SK-N-SH (cell line): Measurements from ENCODE around the gene OSBPL5. TPM values are rescaled to one million over a fixed set of nuclear protein-coding genes. Genes with fewer than 3 reads are reported as not detected.

Source experiments
- CTCF ChIA-PET: fragments of 300-600, 350-600 bp; formaldehyde crosslinking; extraction: SDS; loops from one replicate; lab custom pipeline; 2021; lab: Yijun Ruan, JAX
- POLR2A ChIA-PET: fragments of 350-600 bp; sonication (Branson Sonifier 250); formaldehyde crosslinking; extraction: SDS; loops from one replicate; lab custom pipeline; 2020; ENCODE audit warnings: antibody characterized with exemption, inconsistent platforms; lab: Yijun Ruan, JAX
- DNase-seq: peaks from one replicate; pipeline ENCODE4 v3.0.0; 2012
- H2AFZ ChIP-seq: fragments of 200-600 bp; sonication (generic); 2 replicates; pipeline ENCODE4 v1.8.1; 2016; ENCODE audit warnings: antibody characterized with exemption, mild to moderate bottlenecking, low read depth
- H3F3A ChIP-seq: fragments of 200-600 bp; sonication (generic); replicated peaks from 2 replicates; pipeline ENCODE3; 2016; ENCODE audit warnings: antibody characterized with exemption, mild to moderate bottlenecking; ENCODE audit not compliant: insufficient read depth
- H3K27ac ChIP-seq, 2 experiments: fragments of 200-500 bp in 1 of 2; fragments of 200-600 bp in 1 of 2; sonication (Bioruptor generic) in 1 of 2; sonication (generic), shearing (Covaris generic) in 1 of 2; 2 replicates each; pipeline versions ENCODE4 v1.5.1 to v1.6.1; 2014 to 2016; ENCODE audit warnings: low read depth in 2 of 2, inconsistent platforms in 1 of 2, low read length in 1 of 2, mild to moderate bottlenecking in 1 of 2, mixed read lengths in 1 of 2
- H3K27me3 ChIP-seq: fragments of 200-600 bp; sonication (generic), shearing (Covaris generic); 2 replicates; pipeline ENCODE4 v1.6.1; 2016; ENCODE audit warnings: mixed run types; ENCODE audit not compliant: insufficient read depth
- H3K36me3 ChIP-seq, 2 experiments: fragments of 200-500 bp in 1 of 2; fragments of 200-600 bp in 1 of 2; sonication (Bioruptor generic) in 1 of 2; sonication (generic) in 1 of 2; replicated peaks in 1 of 2; 2 replicates each; pipeline versions ENCODE3 to v1.5.1; 2014 to 2016; ENCODE audit warnings: low read length in 1 of 2, mild to moderate bottlenecking in 1 of 2; ENCODE audit not compliant: insufficient read depth in 2 of 2, control insufficient read depth in 1 of 2
- H3K4me1 ChIP-seq, 2 experiments: fragments of 200-500 bp in 1 of 2; fragments of 200-600 bp in 1 of 2; sonication (Bioruptor generic) in 1 of 2; sonication (generic), shearing (Covaris generic) in 1 of 2; 2 replicates each; pipeline versions ENCODE4 v1.5.1 to v1.6.1; 2014 to 2016; ENCODE audit warnings: low read depth in 1 of 2, low read length in 1 of 2, mixed run types in 1 of 2; ENCODE audit not compliant: insufficient read depth in 2 of 2, control insufficient read depth in 1 of 2
- H3K4me2 ChIP-seq: fragments of 200-600 bp; sonication (generic), shearing (Covaris generic); 2 replicates; pipeline ENCODE4 v1.6.1; 2017; ENCODE audit warnings: mixed run types
- H3K4me3 ChIP-seq, 2 experiments: fragments of 200-500 bp in 1 of 2; fragments of 200-600 bp in 1 of 2; sonication (Bioruptor generic) in 1 of 2; sonication (generic), shearing (Covaris generic) in 1 of 2; 2 replicates each; pipeline versions ENCODE4 v1.5.1 to v1.8.1; 2014 to 2016; ENCODE audit warnings: low read depth in 2 of 2, inconsistent platforms in 1 of 2, low read length in 1 of 2, mild to moderate bottlenecking in 1 of 2, mixed read lengths in 1 of 2, moderate library complexity in 1 of 2
- H3K79me2 ChIP-seq: fragments of 200-600 bp; sonication (generic); 2 replicates; pipeline ENCODE4 v1.8.1; 2017; ENCODE audit warnings: mild to moderate bottlenecking; ENCODE audit not compliant: insufficient read depth
- H3K9ac ChIP-seq: fragments of 200-600 bp; sonication (generic); 2 replicates; pipeline ENCODE4 v1.6.1; 2017; ENCODE audit warnings: mixed run types
- H3K9me2 ChIP-seq: fragments of 200-600 bp; sonication (generic); 2 replicates; pipeline ENCODE4 v1.6.1; 2017; ENCODE audit warnings: mixed run types
- H3K9me3 ChIP-seq: fragments of 200-600 bp; sonication (generic); 2 replicates; pipeline ENCODE4 v1.6.1; 2017; ENCODE audit warnings: mixed run types, mild to moderate bottlenecking, moderate library complexity
- H4K20me1 ChIP-seq: fragments of 200-600 bp; sonication (generic); 2 replicates; pipeline ENCODE4 v1.6.1; 2017; ENCODE audit warnings: mild to moderate bottlenecking, mixed run types; ENCODE audit not compliant: insufficient read depth
- CTCF ChIP-seq: fragments of 200-600 bp; sonication (generic); IDR thresholded peaks from 2 replicates; pipeline ENCODE4 v1.6.1; 2017; ENCODE audit warnings: antibody characterized with exemption, mild to moderate bottlenecking, moderate library complexity
- ELF1 ChIP-seq: IDR thresholded peaks from 2 replicates; pipeline ENCODE4 v1.4.0; 2012
- EP300 ChIP-seq, 2 experiments: IDR thresholded peaks; 2 replicates each; pipeline versions ENCODE4 v1.4.0 to v1.6.1; 2012; ENCODE audit warnings: borderline replicate concordance in 1 of 2, low read depth in 1 of 2, low read length in 1 of 2
- MAX ChIP-seq: IDR thresholded peaks from 2 replicates; pipeline ENCODE4 v1.4.0; 2012; ENCODE audit warnings: low read depth
- MEF2A ChIP-seq: IDR thresholded peaks from 2 replicates; pipeline ENCODE4 v1.4.0; 2012; ENCODE audit warnings: low read depth, borderline replicate concordance
- NFIC ChIP-seq: IDR thresholded peaks from 2 replicates; pipeline ENCODE4 v1.4.0; 2012; ENCODE audit warnings: borderline replicate concordance
- PBX3 ChIP-seq: IDR thresholded peaks from 2 replicates; pipeline ENCODE4; 2012
- POLR2AphosphoS5 ChIP-seq: IDR thresholded peaks from 2 replicates; pipeline ENCODE4 v1.6.1; 2012; ENCODE audit warnings: low read depth, low read length
- RAD21 ChIP-seq: IDR thresholded peaks from 2 replicates; pipeline ENCODE4 v1.6.1; 2012; ENCODE audit warnings: mild to moderate bottlenecking, low read length
- RCOR1 ChIP-seq: fragments of 150-350 bp; IDR thresholded peaks from 2 replicates; pipeline ENCODE4 v1.6.1; 2017; ENCODE audit warnings: antibody characterized with exemption, low read length
- RFX5 ChIP-seq: IDR thresholded peaks from 2 replicates; pipeline ENCODE4 v1.6.1; 2012; ENCODE audit warnings: mild to moderate bottlenecking, improper control_type of control experiment, low read length
- RXRA ChIP-seq: IDR thresholded peaks from 2 replicates; pipeline ENCODE4 v1.4.0; 2012; ENCODE audit warnings: low read depth, mild to moderate bottlenecking, borderline replicate concordance
- SMC3 ChIP-seq: IDR thresholded peaks from 2 replicates; pipeline ENCODE4 v1.6.1; 2012; ENCODE audit warnings: low read depth, low read length, improper control_type of control experiment
- TCF12 ChIP-seq: IDR thresholded peaks from 2 replicates; pipeline ENCODE4 v1.4.0; 2012
- ZBTB33 ChIP-seq: IDR thresholded peaks from 2 replicates; pipeline ENCODE4 v1.4.0; 2012; ENCODE audit warnings: low read depth, borderline replicate concordance
- WGBS: methylation state at CpG from one replicate; pipeline ENCODE4 v1.1.6; 2017; ENCODE audit warnings: low lambda C conversion rate; 5-methylcytosine and 5-hydroxymethylcytosine counted together
- polyA plus RNA-seq, 3 experiments: library from polyadenylated mRNA; depleted of rRNA; stranded (reverse); fragments of >200 nt; gene quantifications; 2 replicates each; pipeline ENCODE4 v1.2.3, GENCODE V29; 2012
- TF ChIP-seq, protein P1 (sequence below): fragments of 150-350 bp; IDR thresholded peaks from 2 replicates; pipeline ENCODE4 v1.6.1; 2017; ENCODE audit warnings: antibody characterized with exemption, low read length, low read depth, borderline replicate concordance
- TF ChIP-seq, protein P2 (sequence below): IDR thresholded peaks from 2 replicates; pipeline ENCODE4 v1.4.0; 2012; ENCODE audit warnings: low read depth, borderline replicate concordance

Gene OSBPL5
- polyA plus RNA-seq, 1 of the 3 experiments (the other 2 are of a cell fraction), result 10.9 TPM

- Histone ChIP-seq H3K36me3 (peaks cover 0 to 2% of the 10 kb centered on the region in 2 experiments), H3K9me2 (no peaks in the 10 kb centered on the region), H3K9ac (no peak overlapping the region), H3K4me2 (no peak overlapping the region), H3K79me2 (no peaks in the 10 kb centered on the region), H3K4me1 (peaks cover 0 to 3% of the 10 kb centered on the region in 2 experiments; a peak in 1 of 4 replicates), H3K27ac (no peak overlapping the region), H3K4me3 (no peak overlapping the region), H3F3A (no peaks in the 10 kb centered on the region), H2AFZ (no peak overlapping the region), H3K27me3 (no peaks in the 10 kb centered on the region), H4K20me1 (0 out of 2 replicates have a peak, but pooled peaks cover 5% of the 10 kb centered on the region), H3K9me3 (no peaks in the 10 kb centered on the region)
- DNase-seq, result no peak
- WGBS, result 98% methylated on average over 7 of the region's 11 CpGs
- POLR2A ChIA-PET, result no interaction called here
- TF ChIP-seq, protein P1, sequence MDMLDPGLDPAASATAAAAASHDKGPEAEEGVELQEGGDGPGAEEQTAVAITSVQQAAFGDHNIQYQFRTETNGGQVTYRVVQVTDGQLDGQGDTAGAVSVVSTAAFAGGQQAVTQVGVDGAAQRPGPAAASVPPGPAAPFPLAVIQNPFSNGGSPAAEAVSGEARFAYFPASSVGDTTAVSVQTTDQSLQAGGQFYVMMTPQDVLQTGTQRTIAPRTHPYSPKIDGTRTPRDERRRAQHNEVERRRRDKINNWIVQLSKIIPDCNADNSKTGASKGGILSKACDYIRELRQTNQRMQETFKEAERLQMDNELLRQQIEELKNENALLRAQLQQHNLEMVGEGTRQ, result no peak
- TF ChIP-seq, protein P2, sequence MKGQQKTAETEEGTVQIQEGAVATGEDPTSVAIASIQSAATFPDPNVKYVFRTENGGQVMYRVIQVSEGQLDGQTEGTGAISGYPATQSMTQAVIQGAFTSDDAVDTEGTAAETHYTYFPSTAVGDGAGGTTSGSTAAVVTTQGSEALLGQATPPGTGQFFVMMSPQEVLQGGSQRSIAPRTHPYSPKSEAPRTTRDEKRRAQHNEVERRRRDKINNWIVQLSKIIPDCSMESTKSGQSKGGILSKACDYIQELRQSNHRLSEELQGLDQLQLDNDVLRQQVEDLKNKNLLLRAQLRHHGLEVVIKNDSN, result no peak
- no peak for TF ChIP-seq POLR2AphosphoS5
- no peak for TF ChIP-seq SMC3
- TF ChIP-seq RAD21, result no peak
- no peak for TF ChIP-seq EP300 (IDR thresholded peaks at IDR 0.05; ENCODE audit: borderline replicate concordance in 1 of 2, low read depth in 1 of 2, low read length in 1 of 2)
- TF ChIP-seq TCF12, result no peak
- TF ChIP-seq RFX5, result no peak
- no peak for TF ChIP-seq CTCF
- TF ChIP-seq RXRA, result no peak
- TF ChIP-seq PBX3, result no peak
- no peak for TF ChIP-seq MEF2A
- CTCF ChIA-PET, result interaction anchor here (13.1 kb wide), 1 partner anchor 43 kb away, joined by 403 read pairs; no protein-coding TSS in a partner anchor
These were observed 77.7 kb downstream of the OSBPL5 start for GRCh38 chr11:3087373-3087772.

GRCh38 chr11:3086671-3087150 lies 78.4 kb downstream of the OSBPL5 start:
- no peak overlapping the region for H2AFZ ChIP-seq
- H3K27ac ChIP-seq, result no peak overlapping the region
- no peak overlapping the region for H3K4me2 ChIP-seq
- no peaks in the 10 kb centered on the region for H3F3A ChIP-seq
- POLR2A ChIA-PET, result no interaction called here
- no peaks in the 10 kb centered on the region for H3K9me3 ChIP-seq
- H3K4me1 ChIP-seq, result peaks cover 0 to 3% of the 10 kb centered on the region in 2 experiments; a peak in 1 of 4 replicates
- H3K4me3 ChIP-seq, result no peak overlapping the region
- no peak for DNase-seq
- WGBS, result 79% methylated on average over 6 of the region's 9 CpGs
- no peaks in the 10 kb centered on the region for H3K9me2 ChIP-seq
- CTCF ChIA-PET, result interaction anchor here (0.6 to 13.1 kb wide), 2 partner anchors 43 to 71 kb away, joined by 3 to 403 read pairs; no protein-coding TSS in a partner anchor
- 0 out of 2 replicates have a peak, but pooled peaks cover 5% of the 10 kb centered on the region for H4K20me1 ChIP-seq
- no peaks in the 10 kb centered on the region for H3K79me2 ChIP-seq
- no peaks in the 10 kb centered on the region for H3K27me3 ChIP-seq
- no peak overlapping the region for H3K9ac ChIP-seq
- H3K36me3 ChIP-seq, result peaks cover 0 to 2% of the 10 kb centered on the region in 2 experiments
- TF ChIP-seq MAX (no peak), RCOR1 (no peak), ZBTB33 (no peak), ELF1 (no peak), CTCF (no peak), NFIC (no peak)
